ENCODE data around the gene ATP2B2. TPM values are rescaled to one million over a fixed set of nuclear protein-coding genes. Genes with fewer than 3 reads are reported as not detected.

The ATP2B2 gene
- total RNA-seq, 2 donors from 2014 or later, result 0.06 TPM; not detected in 1

- ATAC-seq, result no peak
- intact Hi-C loops (cut with DNase I, micrococcal nuclease), result no loop called here
- DNase-seq, result no peak
These were observed 61.3 kb downstream of the ATP2B2 start for GRCh38 chr3:10444110-10444429.

GRCh38 chr3:10443272-10444109 lies 61.9 kb downstream of the ATP2B2 start:
- DNase-seq, result no peak
- intact Hi-C loops (cut with DNase I, micrococcal nuclease), result no loop called here
- no peak for ATAC-seq

GRCh38 chr3:10442151-10442795 lies 63.1 kb downstream of the ATP2B2 start:
- ATAC-seq, result no peak
- DNase-seq, result no peak
- intact Hi-C loops (cut with DNase I, micrococcal nuclease), result no loop called here

GRCh38 chr3:10440684-10441083 lies 64.7 kb downstream of the ATP2B2 start:
- no peak for ATAC-seq
- DNase-seq, result no peak
- intact Hi-C loops (cut with DNase I, micrococcal nuclease), result no loop called here

- no peak for DNase-seq
- ATAC-seq, result no peak
- intact Hi-C loops (cut with DNase I, micrococcal nuclease), result no loop called here
These were observed 66.3 kb downstream of the ATP2B2 start for GRCh38 chr3:10438902-10439610.

- no peak for DNase-seq
- ATAC-seq, result no peak
These were observed 67.1 kb downstream of the ATP2B2 start for GRCh38 chr3:10437995-10438901.

GRCh38 chr3:10437272-10437994 lies 68.0 kb downstream of the ATP2B2 start:
- intact Hi-C loops (cut with DNase I, micrococcal nuclease), result no loop called here
- ATAC-seq, result no peak
- DNase-seq, result no peak

More at GRCh38 chr3:10437995-10438901, 67.1 kb downstream of the ATP2B2 start:
- intact Hi-C loops (cut with DNase I, micrococcal nuclease), result no loop called here

- intact Hi-C loops (cut with DNase I, micrococcal nuclease), result no loop called here
- DNase-seq (no peak), ATAC-seq (no peak)
These were observed 69.5 kb downstream of the ATP2B2 start for GRCh38 chr3:10435850-10436249.

- intact Hi-C loops (cut with DNase I, micrococcal nuclease), result no loop called here
- DNase-seq (no peak), ATAC-seq (no peak)
These were observed 70.4 kb downstream of the ATP2B2 start for GRCh38 chr3:10434938-10435336.

- intact Hi-C loops (cut with DNase I, micrococcal nuclease), result no loop called here
These were observed 71.0 kb downstream of the ATP2B2 start for GRCh38 chr3:10434144-10434937.

GRCh38 chr3:10432931-10433330 lies 72.5 kb downstream of the ATP2B2 start:
- intact Hi-C loops (cut with DNase I, micrococcal nuclease), result no loop called here
- no peak for ATAC-seq
- DNase-seq, result no peak

More at GRCh38 chr3:10434144-10434937, 71.0 kb downstream of the ATP2B2 start:
- ATAC-seq (no peak), DNase-seq (no peak)

GRCh38 chr3:10432156-10432845 lies 73.1 kb downstream of the ATP2B2 start:
- DNase-seq, result no peak

GRCh38 chr3:10430805-10431204 lies 74.6 kb downstream of the ATP2B2 start:
- no peak for ATAC-seq
- DNase-seq, result no peak
- intact Hi-C loops (cut with DNase I, micrococcal nuclease), result no loop called here

More at GRCh38 chr3:10432156-10432845, 73.1 kb downstream of the ATP2B2 start:
- ATAC-seq, result no peak
- intact Hi-C loops (cut with DNase I, micrococcal nuclease), result no loop called here

- ATAC-seq (no peak), DNase-seq (no peak)
- intact Hi-C loops (cut with DNase I, micrococcal nuclease), result no loop called here
These were observed 76.8 kb downstream of the ATP2B2 start for GRCh38 chr3:10428406-10429091.

- ATAC-seq (no peak), DNase-seq (no peak)
- intact Hi-C loops (cut with DNase I, micrococcal nuclease), result no loop called here
These were observed 78.8 kb downstream of the ATP2B2 start for GRCh38 chr3:10426346-10427220.

Data from left colon (tissue), 2 donors.